Epithelial cell of prostate (primary cell): ENCODE measurements around the gene DDR1.
A peak's percentile ranks its signal among the peaks of the same experiment; 100 is the strongest.
"Not testable (repeated sequence)": the region's sequence is repeated elsewhere in the genome, so short reads cannot be mapped to it uniquely, and the experiment has no call there.

Source experiments
- DNase-seq: peaks from one replicate; pipeline ENCODE4 v3.0.0-alpha.2; 2011; ENCODE audit warnings: low read depth, low spot score
- H3K27ac ChIP-seq: fragments of 450-650 bp; 2 replicates; pipeline ENCODE4 v1.5.1; 2017; ENCODE audit warnings: mild to moderate bottlenecking

Gene DDR1

DNA sequence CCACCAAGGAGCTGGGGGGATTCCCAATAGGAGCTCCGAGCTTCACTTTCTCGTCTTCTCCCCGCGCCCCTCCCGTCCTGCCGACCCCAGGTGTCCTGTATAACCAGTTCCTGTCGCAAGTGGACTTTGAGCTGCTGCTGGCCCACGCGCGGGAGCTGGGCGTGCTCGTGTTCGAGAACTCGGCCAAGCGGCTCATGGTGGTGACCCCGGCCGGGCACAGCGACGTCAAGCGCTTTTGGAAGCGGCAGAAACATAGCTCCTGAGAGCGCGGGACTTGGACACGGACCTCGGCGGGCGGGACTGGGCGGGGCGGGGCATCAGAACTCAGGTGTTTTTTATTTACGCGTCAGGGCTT lies 29.4 kb downstream of the DDR1 start:
- H3K27ac ChIP-seq, result peak overlapping the region; percentile 71
- no peak for DNase-seq

DNA sequence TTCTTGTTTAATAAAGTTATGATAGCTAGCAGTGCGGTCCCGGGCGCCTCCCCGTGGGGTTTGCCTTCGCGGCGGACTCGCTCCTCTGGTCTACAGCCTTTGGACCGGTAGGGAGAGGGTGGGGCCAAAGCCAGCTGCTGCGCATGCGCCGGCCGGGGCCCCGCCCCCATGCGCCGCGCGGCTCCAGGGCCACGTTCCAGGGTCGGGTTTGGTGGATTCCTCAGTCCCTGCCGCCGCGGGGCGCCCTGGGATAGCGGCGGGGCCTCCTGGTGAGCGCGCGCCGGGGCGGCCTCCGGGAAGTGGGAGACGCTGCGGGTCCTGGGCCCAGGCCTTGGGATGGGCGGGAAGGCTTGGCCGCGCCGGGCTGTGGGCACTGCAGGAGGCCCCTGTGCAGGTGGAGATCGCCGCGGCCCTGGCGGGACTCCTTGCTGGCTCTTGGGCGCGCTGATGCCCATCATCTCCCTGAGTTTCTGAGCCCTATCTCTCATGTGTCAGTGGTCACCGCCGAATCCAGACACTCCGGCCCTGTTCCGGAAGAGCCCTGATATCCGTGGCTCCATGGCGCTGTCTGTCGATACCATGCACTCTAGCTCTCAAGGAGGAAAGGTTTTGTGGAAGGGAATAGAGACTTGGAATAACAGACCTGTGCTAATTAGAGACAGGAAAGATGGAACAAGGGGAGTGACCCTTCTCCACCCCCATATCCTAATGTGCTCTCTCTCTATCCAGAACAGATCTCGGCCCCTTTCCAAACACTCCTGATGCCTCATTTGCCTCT lies 29.9 kb downstream of the DDR1 start, which contains the start of gene VARS2:
VARS2 (plus strand) TSS at position 163 of the 778 bp plus-strand sequence; CDS start at position 762, 599 bp downstream.
- H3K27ac ChIP-seq, result peak within 1 kb of the TSS; percentile 71

DNA sequence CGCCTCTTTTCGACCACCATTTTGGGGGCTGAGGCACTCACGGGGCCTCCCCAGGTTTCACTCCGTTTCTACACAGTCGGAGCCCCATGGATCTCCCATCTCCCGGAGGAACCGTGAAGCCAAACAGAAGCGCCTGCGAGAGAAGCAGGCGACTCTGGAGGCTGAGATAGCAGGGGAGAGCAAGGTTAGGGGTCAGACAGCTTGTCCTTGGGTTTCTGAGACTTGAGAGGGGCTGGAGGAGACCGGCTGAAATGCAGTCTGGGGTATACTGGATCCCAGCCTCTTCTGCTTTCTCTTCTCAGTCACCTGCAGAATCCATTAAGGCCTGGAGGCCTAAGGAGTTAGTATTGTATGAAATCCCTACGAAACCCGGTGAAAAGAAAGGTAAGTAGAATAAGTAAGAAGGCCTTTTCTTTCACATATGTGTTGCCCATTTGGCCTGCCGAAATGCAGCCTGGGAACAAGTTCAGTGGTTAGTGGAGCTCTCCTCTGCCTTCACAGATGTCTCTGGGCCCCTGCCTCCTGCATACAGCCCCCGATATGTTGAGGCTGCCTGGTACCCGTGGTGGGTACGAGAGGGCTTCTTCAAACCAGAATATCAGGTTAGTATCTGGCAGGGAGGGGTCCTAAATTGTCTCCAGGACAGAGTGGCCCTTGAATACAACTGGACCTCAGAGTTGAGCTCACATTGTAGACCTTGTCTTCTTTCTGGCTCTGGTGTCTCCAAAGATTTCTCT lies 30.7 kb downstream of the DDR1 start:
- H3K27ac ChIP-seq, result peak overlapping the region; percentile 71

More for the DNA sequence above, 29.9 kb downstream of the DDR1 start, which contains the start of gene VARS2:
- DNase-seq, result peak; percentile 53

DNA sequence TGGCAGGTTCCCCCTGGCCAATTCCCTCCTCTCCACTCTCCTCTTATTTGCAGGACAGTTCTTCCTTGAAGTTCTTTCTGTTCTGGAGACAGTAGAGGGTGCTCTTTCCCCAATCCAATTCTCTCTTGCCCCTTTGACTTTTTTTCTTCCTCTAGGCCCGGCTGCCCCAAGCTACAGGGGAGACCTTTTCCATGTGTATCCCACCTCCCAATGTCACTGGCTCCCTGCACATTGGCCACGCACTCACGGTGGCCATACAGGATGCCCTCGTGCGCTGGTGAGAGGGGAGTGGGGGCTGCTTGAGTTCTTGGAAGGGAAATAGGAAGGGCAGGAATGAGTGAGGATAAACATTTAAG lies 31.2 kb downstream of the DDR1 start:
- H3K27ac ChIP-seq, result peak overlapping the region; percentile 71
- DNase-seq, result no peak

More for the DNA sequence above, 30.7 kb downstream of the DDR1 start:
- no peak for DNase-seq

DNA sequence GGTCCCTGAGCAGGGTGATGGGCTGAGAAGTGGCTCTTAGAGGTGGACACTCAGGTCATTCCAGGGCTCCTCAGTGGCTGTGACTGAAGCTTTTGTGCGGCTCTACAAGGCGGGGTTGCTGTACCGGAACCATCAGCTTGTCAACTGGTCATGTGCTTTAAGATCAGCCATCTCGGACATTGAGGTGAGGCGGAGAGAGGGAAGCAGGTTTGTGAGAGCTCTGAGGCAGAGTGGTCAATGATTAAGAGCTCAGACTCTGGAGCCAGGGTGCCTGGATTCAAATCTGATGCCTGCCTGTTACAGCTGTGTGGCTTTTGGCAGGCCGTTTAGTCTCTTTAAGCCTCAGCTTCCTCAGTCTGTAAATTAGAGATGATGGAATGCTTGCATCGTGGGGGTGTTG lies 32.7 kb downstream of the DDR1 start:
- no peak overlapping the region for H3K27ac ChIP-seq
- no peak for DNase-seq

DNA sequence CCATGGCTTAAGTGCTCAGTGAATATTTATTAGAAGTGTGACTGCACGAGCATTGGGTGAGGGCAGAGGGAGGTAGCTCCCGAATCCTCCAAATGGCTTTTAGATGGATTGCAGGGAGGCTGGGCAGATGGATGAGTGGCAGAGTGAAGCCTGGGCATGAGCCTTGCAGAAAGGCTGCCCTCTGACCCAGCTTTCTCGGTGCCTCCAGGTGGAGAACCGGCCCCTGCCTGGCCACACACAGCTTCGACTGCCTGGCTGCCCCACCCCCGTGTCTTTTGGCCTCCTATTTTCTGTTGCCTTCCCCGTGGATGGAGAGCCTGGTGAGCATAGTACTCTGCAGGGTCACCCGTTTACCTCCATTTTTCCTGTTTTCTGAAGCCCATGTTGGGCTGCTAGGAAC lies 33.2 kb downstream of the DDR1 start:
- no peak overlapping the region for H3K27ac ChIP-seq
- no peak for DNase-seq

DNA sequence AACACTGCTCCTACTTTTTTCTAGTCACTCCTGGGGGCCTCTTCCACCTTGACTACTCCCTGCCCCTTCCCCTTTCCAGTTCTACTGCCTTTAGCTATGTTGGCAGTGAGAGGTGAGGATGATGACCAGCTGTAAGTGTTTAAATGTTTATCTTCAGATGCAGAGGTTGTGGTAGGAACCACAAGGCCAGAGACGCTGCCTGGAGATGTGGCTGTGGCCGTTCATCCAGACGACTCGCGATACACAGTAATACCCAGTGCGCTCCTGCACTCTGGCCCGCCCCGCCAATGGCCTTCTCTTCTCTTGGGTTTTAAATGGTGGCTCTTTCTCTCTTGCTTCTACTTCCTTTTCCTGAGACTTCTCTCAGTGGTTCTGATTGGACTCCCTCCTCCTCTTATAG lies 34.4 kb downstream of the DDR1 start:
- no peak for DNase-seq
- no peak overlapping the region for H3K27ac ChIP-seq

DNA sequence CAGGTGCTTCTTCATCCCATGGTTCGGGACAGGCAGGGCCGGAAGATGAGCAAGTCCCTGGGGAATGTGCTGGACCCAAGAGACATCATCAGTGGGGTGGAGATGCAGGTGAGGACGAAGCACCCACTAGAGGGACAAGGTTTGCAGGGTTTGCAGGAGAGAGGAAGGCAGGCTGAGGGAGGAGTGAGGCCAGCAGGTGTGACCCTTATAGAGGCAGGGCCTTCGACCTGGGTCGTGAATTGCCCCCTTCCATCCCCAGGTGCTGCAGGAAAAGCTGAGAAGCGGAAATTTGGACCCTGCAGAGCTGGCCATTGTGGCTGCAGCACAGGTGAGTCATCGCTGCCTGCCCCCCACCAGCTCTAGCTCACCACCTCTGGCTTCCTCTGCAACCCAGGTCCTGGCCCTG lies 38.1 kb downstream of the DDR1 start:
- no peak for DNase-seq
- peak overlapping the region; percentile 63 for H3K27ac ChIP-seq

DNA sequence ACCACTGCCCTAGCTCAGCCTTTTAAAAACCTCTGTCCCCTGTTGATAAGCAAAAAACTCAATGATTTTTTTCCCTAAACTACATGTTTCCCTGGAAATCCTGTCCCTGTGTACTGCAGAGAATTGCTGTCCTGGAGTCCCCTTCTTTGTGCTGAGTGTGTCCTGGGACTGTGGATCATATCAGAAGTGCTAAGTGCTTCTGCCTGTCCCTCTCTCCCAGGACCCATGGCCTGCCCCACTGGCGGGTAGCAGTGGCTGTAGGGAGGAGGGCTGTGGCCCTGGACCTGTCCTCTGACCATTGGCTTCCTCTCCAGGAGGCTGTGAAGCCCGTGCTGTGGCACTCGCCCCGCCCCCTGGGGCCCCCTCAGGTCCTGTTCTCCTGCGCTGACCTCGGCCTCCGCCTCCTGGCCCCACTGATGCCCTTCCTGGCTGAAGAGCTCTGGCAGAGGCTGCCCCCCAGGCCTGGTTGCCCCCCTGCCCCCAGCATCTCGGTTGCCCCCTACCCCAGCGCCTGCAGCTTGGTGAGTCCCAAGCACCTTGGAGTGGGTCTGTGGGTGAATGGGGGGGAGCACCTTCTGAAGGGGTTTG lies 39.8 kb downstream of the DDR1 start:
- not testable (repeated sequence) for H3K27ac ChIP-seq, DNase-seq

DNA sequence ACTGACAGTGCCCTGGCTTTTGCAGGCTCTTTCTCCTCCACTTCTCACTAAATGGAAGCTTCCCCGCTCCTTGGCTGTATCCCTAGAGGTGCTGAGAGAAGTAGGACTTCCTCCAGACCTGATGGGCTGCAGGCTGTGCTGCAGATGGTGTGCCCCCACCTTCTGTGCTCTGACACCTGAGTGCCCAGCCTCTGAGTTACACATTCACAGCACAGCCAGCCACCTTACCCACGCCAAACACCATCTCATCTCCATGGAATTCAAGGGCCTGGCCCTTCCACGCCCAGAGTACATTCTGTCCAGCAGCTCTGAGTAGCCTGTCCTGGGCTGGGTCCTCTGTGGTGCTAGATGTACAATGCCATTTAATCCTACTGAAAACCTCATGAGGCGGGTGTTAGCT lies 42.3 kb downstream of the DDR1 start:
- H3K27ac ChIP-seq, result peak overlapping the region; percentile 88

DNA sequence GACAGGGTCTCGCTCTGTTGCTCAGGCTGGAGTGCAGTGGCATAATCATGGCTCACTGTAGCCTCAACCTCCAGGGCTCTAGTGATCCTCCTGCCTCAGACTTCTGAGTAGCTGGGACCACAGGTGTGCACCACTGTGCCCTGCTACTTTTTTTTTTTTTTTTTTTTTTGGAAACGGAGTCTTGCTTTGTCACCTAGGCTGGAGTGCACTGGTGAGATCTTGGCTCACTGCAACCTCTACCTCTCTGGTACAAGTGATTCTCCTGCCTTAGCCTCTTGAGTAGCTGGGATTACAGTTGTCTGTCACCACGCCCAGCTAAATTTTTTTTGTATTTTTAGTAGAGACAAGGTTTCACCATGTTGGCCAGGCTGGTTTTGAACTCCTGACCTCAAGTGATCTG lies 42.8 kb downstream of the DDR1 start:
- peak overlapping the region; percentile 88 for H3K27ac ChIP-seq
- DNase-seq, result not testable (repeated sequence)

More for the DNA sequence above, 42.3 kb downstream of the DDR1 start:
- DNase-seq, result no peak

DNA sequence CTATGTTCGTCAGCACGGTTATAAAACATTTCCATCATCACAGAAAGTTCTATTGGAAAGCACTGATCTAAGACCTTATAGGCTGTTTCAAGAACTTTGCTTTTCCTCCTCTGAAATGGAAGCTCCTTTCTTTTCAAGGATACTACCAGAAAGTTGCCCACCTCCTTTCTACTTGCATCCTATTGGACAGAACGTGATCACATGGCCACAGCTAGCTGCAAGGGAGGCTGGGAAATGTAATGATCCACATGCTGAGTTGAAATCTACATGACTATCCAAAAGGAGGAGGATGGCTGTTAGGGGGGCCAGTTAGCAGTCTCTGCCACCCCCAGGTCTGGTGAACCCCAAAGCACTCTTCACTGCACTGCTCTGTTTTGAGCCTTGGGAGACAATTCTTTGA lies 44.4 kb downstream of the DDR1 start:
- no peak for DNase-seq
- H3K27ac ChIP-seq, result no peak overlapping the region

DNA sequence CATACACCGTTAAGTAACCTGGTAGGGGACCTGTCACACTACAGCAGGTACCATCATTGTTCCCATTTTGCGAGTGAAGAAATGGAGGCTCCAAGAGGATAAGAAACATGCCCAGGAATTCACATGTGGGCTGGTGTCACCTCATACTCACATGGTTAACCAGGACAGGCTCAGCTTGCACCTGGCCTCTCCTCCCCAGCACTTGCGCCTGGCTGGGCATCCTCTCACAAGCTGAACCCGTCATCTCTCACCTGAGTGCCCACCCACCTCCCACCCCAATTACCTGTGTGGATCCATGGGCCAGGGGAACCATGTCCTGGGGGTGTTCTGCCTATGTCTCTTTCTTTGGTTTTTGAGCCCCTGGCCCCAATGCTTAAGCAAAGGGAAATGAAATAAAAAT lies 46.2 kb downstream of the DDR1 start:
- no peak for DNase-seq
- H3K27ac ChIP-seq, result no peak overlapping the region

DNA sequence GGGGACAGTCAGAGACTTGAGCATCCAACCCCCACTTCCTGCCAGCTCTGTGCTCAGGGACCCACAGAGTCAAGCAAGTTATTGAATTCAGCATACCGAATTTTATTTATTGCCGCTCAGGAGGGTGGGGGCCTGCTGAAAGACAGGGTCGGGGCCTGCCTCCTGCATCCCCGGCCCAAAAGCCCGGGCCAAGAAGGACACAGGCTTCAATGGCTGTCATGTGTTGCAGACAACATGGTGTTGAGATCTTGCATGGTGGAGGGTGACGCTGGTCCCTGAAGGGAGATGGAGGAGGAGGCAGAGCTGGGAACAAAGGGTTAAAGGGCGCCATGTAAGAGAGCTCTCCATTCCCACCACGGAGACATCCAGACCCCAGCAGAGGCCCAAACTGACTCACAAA lies 47.0 kb downstream of the DDR1 start:
- peak overlapping the region; percentile 32 for H3K27ac ChIP-seq
- DNase-seq, result no peak

DNA sequence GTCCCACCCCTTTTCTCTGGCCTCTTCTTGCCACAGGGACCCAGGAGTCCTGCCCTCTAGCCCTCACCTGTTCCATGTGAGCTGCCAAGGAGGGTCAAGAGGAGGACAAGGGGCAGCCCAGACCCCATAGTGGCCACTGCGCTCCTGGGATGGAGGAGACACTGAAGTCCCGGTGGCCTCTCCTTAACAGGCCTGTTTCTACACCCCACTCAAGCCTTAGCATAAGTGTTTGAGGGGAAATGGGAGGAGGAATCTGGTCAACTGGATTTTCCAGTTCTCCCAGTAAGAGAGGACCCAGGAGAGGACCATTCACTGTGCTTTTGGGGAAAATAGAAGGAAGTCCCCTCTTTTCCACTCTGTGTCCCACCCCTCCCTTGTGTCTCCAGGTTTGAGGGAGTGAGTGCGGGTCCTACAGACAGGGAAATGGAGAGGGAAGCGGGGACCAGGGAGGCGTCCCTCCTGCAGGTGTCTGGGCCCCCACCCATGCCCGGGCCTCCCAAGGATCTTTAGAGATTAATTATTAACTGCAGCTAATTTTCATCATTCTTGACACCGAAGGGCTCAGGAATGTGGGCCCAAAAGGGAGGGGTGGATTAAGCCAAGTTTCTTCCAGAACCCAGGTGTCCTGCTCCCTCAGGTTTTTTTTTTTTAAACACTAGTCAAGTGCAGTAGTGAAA lies 47.8 kb downstream of the DDR1 start, which contains the start of gene SFTA2:
SFTA2 (minus strand) TSS at position 202 of the 677 bp plus-strand sequence; CDS start at position 128, 74 bp downstream.
- peak within 1 kb of the TSS; percentile 32 for H3K27ac ChIP-seq
- no peak for DNase-seq

DNA sequence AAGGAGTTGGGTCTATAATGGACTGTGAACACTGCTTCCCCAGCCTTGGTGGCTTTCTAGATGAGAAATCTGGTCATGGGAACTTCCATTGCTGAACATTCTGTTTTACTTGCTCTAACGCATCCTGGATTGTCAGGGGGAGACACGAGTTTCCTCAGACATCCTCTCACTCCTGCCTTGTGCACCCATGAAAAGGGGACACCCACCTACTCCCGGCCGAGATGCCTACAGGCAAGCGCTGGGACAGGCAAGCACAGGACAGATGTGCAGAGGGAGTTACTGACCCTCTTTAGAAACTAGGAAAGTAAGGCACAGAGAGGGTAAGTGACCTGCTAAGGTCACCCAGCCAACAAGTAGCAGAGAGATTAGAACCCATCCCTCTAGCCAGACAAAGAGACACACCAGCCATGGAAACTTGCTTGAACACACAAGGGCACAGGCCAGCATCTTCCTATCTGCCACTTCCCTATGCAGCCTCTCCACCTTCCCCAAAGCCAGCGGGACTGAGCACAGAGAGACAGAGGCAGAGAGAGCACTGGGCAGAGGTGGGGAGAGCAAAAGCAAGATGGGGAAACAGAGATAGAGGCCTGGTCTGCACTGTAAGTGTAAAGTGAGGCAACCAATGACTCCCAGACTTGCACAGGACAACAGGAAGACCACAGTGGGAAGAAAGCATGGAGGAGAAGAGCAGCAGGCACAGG lies 48.5 kb downstream of the DDR1 start:
- no peak for DNase-seq
- H3K27ac ChIP-seq, result peak overlapping the region; percentile 32

DNA sequence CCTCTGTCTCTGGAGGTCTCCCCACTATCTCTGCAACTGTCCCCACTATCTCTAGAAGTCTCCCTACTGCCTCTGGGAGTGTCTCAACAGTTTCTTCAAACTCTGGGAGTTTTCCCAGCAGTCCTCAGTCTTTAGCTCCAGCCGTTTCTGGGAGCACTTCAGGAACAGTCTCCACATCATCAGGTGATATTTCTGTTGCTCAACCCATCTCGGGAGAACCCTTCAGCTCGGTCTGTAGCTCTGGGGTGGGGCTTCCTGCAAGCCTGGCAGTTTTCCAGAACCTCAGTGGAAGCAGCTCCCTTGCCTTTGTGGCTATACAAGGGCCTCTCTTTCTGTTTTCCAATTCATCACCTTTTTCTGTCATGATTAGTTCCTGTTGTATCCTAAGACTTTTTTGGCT lies 50.7 kb downstream of the DDR1 start:
- H3K27ac ChIP-seq, result peak overlapping the region; percentile 34
- no peak for DNase-seq

DNA sequence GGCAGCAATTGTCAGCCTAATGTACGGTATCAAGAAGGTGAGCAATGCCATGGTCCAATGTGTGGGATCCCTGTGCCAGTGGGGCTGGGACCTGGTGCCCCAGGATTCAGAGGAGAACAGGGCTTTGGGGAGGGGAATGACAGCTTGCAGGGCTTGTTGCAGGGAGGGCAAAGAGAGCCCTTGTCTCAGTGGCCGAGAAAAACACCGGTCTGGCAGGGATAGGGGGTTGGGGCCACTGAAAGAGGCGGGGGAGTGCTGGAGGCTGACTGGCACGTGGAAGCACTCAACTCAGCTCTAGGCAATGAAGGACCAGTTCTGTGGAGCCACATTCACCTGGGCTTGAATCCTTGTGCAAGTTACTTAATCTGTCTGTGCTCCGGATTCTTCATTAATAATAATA lies 52.9 kb downstream of the DDR1 start:
- H3K27ac ChIP-seq, result no peak overlapping the region
- DNase-seq, result no peak

DNA sequence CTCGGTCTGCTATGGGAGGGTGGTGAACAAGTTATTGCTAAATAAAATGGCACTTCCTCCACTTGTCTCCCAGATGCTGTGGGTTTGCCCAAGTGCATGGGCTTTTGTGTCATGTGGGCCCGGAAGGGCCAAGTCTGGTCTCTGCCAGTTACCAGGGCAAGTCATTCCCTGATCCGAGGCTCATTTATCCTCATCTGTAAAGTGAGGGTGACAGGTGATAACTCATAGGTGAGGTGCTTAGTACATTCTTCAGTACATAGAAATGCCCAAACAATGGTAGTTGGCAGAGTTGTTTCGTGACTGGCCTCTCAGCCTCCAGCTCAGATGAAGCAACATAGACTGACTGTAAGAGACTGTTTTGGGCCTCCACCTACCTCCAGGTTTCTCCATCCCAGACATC lies 54.4 kb downstream of the DDR1 start:
- DNase-seq, result peak; percentile 37

DNA sequence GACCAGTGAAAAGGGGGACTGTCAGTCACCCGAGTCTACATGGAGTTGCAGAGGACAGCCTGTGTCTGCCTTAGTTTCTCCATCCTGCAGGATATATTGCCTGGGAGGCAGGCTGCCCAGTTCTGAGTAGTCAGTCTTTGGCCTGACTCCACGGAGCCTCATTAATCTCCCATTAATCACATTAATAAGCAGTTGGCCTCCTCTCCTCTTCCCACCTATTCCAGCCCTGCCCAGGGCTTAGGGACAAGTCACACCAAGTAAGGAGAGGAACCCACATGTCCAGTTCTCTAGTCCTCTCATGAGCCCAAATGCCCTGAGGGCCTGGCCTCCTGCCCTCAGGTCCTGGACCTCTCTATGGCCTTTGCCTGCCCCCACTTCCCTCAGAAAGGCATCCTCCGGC lies 55.2 kb downstream of the DDR1 start:
- peak overlapping the region; percentile 73 for H3K27ac ChIP-seq
- no peak for DNase-seq

More for the DNA sequence above, 54.4 kb downstream of the DDR1 start:
- peak overlapping the region; percentile 73 for H3K27ac ChIP-seq
